Naive thymus-derived CD4-positive, alpha-beta T cell (primary cell): ENCODE measurements around the gene FRMPD4. TPM values are rescaled to one million over a fixed set of nuclear protein-coding genes. Genes with fewer than 3 reads are reported as not detected.

Experiments
- ATAC-seq: fragments of 150-1000 bp; cut with Tn5 transposase; 2 replicates; pipeline ENCODE4 v1.10.0; 2021; ENCODE audit warnings: mild to moderate bottlenecking, moderate library complexity
- CTCF ChIA-PET: fragments of 350-600 bp; sonication (Branson Sonifier 250); formaldehyde crosslinking; loops from one replicate; lab custom pipeline; 2021; ENCODE audit warnings: antibody characterized with exemption; lab: Charles Lee
- POLR2A ChIA-PET: fragments of 350-600 bp; sonication (Branson Sonifier 250); formaldehyde crosslinking; loops from one replicate; lab custom pipeline; 2021; ENCODE audit warnings: antibody characterized with exemption, inconsistent platforms; lab: Charles Lee
- DNase-seq, 9 donors: peaks; one replicate each; pipeline versions ENCODE4 v3.0.0 to v3.0.0-alpha.2; 2020 to 2022; ENCODE audit warnings: mixed read lengths in 1 of 9
- H3K27ac ChIP-seq: one replicate; pipeline ENCODE4 v1.7.0; 2013; ENCODE audit warnings: mild to moderate bottlenecking, low read depth, low read length, moderate library complexity
- H3K27me3 ChIP-seq, 2 donors: one replicate each; pipeline ENCODE4 v1.7.0; 2013; ENCODE audit warnings: low read length in 2 of 2, mild to moderate bottlenecking in 2 of 2, moderate library complexity in 2 of 2; ENCODE audit not compliant: control insufficient read depth in 2 of 2, insufficient read depth in 2 of 2
- H3K36me3 ChIP-seq, 3 experiments: 1 replicate in 2 of 3; 2 replicates in 1 of 3; pipeline ENCODE4 v1.7.0; 2013; ENCODE audit warnings: low read length in 3 of 3, mild to moderate bottlenecking in 3 of 3, moderate library complexity in 1 of 3; ENCODE audit not compliant: insufficient read depth in 3 of 3, control insufficient read depth in 2 of 3
- H3K4me1 ChIP-seq, 2 donors: one replicate each; pipeline ENCODE4 v1.7.0; 2013; ENCODE audit warnings: low read length in 2 of 2, mild to moderate bottlenecking in 2 of 2, moderate library complexity in 1 of 2; ENCODE audit not compliant: control insufficient read depth in 2 of 2, insufficient read depth in 2 of 2
- H3K4me3 ChIP-seq: 2 replicates; pipeline ENCODE4 v1.7.0; 2013; ENCODE audit warnings: mild to moderate bottlenecking, low read length
- H3K9me3 ChIP-seq, 3 experiments: 1 replicate in 2 of 3; 2 replicates in 1 of 3; pipeline ENCODE4 v1.7.0; 2013; ENCODE audit warnings: low read length in 3 of 3; ENCODE audit not compliant: control insufficient read depth in 2 of 3
- H3K27ac Mint-ChIP-seq, 9 donors: one replicate each; pipeline ENCODE4 v1.8.0; 2020 to 2022; ENCODE audit warnings: mixed read lengths in 9 of 9, mild to moderate bottlenecking in 8 of 9, moderate library complexity in 5 of 9, inconsistent platforms in 2 of 9
- H3K27me3 Mint-ChIP-seq, 5 donors: one replicate each; pipeline ENCODE4 v1.8.0; 2021 to 2022; ENCODE audit warnings: mixed read lengths in 5 of 5, mild to moderate bottlenecking in 1 of 5
- H3K36me3 Mint-ChIP-seq, 5 donors: one replicate each; pipeline ENCODE4 v1.8.0; 2020 to 2022; ENCODE audit warnings: mixed read lengths in 5 of 5, mild to moderate bottlenecking in 3 of 5, inconsistent platforms in 1 of 5
- H3K4me1 Mint-ChIP-seq, 7 donors: one replicate each; pipeline ENCODE4 v1.8.0; 2020 to 2022; ENCODE audit warnings: mixed read lengths in 7 of 7, mild to moderate bottlenecking in 3 of 7, inconsistent platforms in 1 of 7
- H3K4me3 Mint-ChIP-seq, 10 donors: one replicate each; pipeline ENCODE4 v1.8.0; 2020 to 2022; ENCODE audit warnings: mild to moderate bottlenecking in 10 of 10, mixed read lengths in 10 of 10, moderate library complexity in 6 of 10, inconsistent platforms in 2 of 10
- H3K9me3 Mint-ChIP-seq, 11 donors: one replicate each; pipeline ENCODE4 v1.8.0; 2020 to 2022; ENCODE audit warnings: mixed read lengths in 11 of 11, mild to moderate bottlenecking in 4 of 11, inconsistent platforms in 1 of 11, moderate library complexity in 1 of 11
- intact Hi-C, 2 donors: fragments of 100-400 bp; cut with micrococcal nuclease; formaldehyde crosslinking; loops; one replicate each; pipeline ENCODE4 v1.15.1; 2023
- polyA plus RNA-seq, 2 donors: library from polyadenylated mRNA; unstranded; fragments of 300-500 nt; fragmentation: Illumina TruSeq; gene quantifications; one replicate each; pipeline ENCODE4 v1.2.3, GENCODE V29; 2021
- total RNA-seq, 6 experiments: library from RNA in 5 of 6; stranded (reverse) in 5 of 6; gene quantifications; 1 replicate in 5 of 6; 2 replicates in 1 of 6; pipeline ENCODE4 v1.2.3 and lab custom pipeline; 2021 to 2026

The FRMPD4 gene
- total and polyA plus RNA-seq, 7 experiments from 2014 or later: not detected

DNA sequence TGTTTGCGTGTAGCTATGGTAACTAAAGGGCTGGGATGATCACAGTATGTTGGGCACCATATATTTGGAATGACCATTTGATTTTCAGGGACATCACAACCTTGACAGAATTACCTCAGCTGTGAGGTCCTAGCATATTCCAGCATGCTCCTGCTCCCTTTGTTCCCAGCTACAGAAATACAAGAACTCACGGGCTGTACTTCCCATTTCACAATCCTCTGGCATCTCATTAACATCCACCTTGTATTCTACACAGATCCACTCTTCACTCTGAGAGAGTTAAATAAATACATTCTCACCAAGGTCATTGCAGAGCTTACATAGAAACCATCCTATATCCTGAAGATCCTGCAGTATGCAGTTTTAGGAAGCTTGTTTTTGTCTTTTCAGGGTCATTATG, 169.7 kb downstream of the FRMPD4 start:
- H3K27me3 ChIP-seq: no peaks in the 10 kb centered on the region
- ChIA-PET POLR2A (no interaction called here), CTCF (no interaction called here)
- H3K36me3 ChIP-seq: no peaks in the 10 kb centered on the region
- no peak overlapping the region for H3K27ac ChIP-seq
- Mint-ChIP-seq H3K4me1 (no peaks in the 10 kb centered on the region), H3K4me3 (no peak overlapping the region), H3K27ac (no peak overlapping the region), H3K36me3 (no peaks in the 10 kb centered on the region), H3K9me3 (peaks cover 0 to 4% (median 0%) of the 10 kb centered on the region in 11 donors), H3K27me3 (peaks cover 0 to 8% (median 5%) of the 10 kb centered on the region in 5 donors)
- no peak overlapping the region for H3K4me3 ChIP-seq
- ATAC-seq (no peak), DNase-seq (no peak)
- H3K4me1 ChIP-seq: no peaks in the 10 kb centered on the region
- H3K9me3 ChIP-seq: no peaks in the 10 kb centered on the region
- intact Hi-C loops: no loop called here

DNA sequence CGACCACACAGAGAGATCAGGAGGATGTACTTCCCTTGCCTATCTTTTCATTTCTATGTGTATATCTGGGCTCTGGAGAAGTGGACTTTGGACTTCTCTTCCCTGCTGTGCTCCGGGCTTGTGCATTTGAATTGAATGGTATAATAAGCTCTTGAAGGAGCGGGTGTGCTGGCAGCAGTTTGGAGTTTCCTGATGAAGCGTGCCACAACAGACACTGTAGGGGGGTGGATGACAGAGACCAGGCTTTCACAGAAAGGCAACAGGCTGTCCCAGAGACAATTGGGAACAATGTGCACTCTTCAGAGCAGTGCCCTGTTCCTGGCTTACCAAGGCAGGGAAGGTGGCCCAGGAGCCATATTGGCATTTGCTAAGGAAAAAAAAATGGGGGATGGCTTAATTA, 170.1 kb downstream of the FRMPD4 start:
- H3K36me3 ChIP-seq: no peaks in the 10 kb centered on the region

DNA sequence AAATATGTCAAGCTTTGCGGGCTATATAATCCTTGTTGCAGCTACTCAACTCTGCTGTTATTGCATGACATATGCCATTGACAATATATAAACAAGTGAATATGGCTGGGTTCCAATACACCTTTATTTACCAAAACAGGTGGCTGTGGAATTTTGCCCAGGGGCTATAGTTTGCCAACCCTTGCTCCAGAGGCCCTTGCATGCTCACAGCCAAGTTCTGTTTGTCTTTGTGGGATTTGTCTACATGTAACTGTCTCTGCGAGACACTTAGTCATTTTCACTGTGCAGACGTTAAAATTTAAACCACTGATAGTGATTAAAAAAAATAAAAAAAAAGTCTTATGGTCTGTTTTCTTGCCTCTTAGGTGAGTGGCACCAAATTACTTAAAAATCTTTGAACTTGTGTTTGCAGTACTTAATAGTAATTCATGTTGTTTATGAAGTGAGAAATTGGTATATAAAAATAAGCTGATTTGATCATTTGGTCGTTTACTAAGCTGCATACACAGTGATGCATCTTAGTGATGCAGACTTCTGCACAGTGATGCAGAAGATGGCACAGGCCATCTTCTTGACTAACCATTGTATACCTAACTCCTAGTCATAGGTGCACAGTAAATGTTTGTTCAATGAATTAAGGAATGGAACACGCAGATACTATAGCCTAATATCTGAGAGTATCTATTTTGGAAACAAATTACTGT, 170.9 kb downstream of the FRMPD4 start:
- H3K27me3 ChIP-seq: no peaks in the 10 kb centered on the region
- H3K4me3 ChIP-seq: no peak overlapping the region
- ChIA-PET CTCF (no interaction called here), POLR2A (no interaction called here)
- H3K4me1 ChIP-seq: no peaks in the 10 kb centered on the region
- no peak for DNase-seq
- no peaks in the 10 kb centered on the region for H3K9me3 ChIP-seq
- Mint-ChIP-seq H3K36me3 (no peaks in the 10 kb centered on the region), H3K9me3 (peaks cover 0 to 4% (median 0%) of the 10 kb centered on the region in 11 donors), H3K4me1 (no peaks in the 10 kb centered on the region), H3K27me3 (peaks cover 0 to 8% (median 6%) of the 10 kb centered on the region in 5 donors), H3K4me3 (no peak overlapping the region), H3K27ac (no peak overlapping the region)
- no peaks in the 10 kb centered on the region for H3K36me3 ChIP-seq
- intact Hi-C loops: no loop called here
- no peak overlapping the region for H3K27ac ChIP-seq
- no peak for ATAC-seq

More for the DNA sequence above, 170.1 kb downstream of the FRMPD4 start:
- Histone ChIP-seq H3K9me3 (no peaks in the 10 kb centered on the region), H3K4me1 (no peaks in the 10 kb centered on the region), H3K4me3 (no peak overlapping the region), H3K27ac (no peak overlapping the region), H3K27me3 (no peaks in the 10 kb centered on the region)
- DNase-seq (no peak), ATAC-seq (no peak)
- Mint-ChIP-seq H3K27me3 (peaks cover 0 to 8% (median 6%) of the 10 kb centered on the region in 5 donors), H3K9me3 (peaks cover 0 to 4% (median 0%) of the 10 kb centered on the region in 11 donors), H3K36me3 (no peaks in the 10 kb centered on the region), H3K4me1 (no peaks in the 10 kb centered on the region), H3K4me3 (no peak overlapping the region), H3K27ac (no peak overlapping the region)
- intact Hi-C loops: no loop called here
- ChIA-PET CTCF (no interaction called here), POLR2A (no interaction called here)

GRCh38 chrX:12309744-12310076, 171.4 kb downstream of the FRMPD4 start:
- Mint-ChIP-seq H3K27ac (no peak overlapping the region), H3K27me3 (peaks cover 0 to 8% (median 6%) of the 10 kb centered on the region in 5 donors), H3K4me3 (no peak overlapping the region), H3K4me1 (no peaks in the 10 kb centered on the region), H3K36me3 (no peaks in the 10 kb centered on the region), H3K9me3 (peaks cover 0 to 4% (median 0%) of the 10 kb centered on the region in 11 donors)
- no peak overlapping the region for H3K4me3 ChIP-seq
- no peaks in the 10 kb centered on the region for H3K9me3 ChIP-seq
- no peaks in the 10 kb centered on the region for H3K36me3 ChIP-seq
- intact Hi-C loops: no loop called here
- ChIA-PET CTCF (no interaction called here), POLR2A (no interaction called here)
- DNase-seq (no peak), ATAC-seq (no peak)
- H3K4me1 ChIP-seq: no peaks in the 10 kb centered on the region
- H3K27me3 ChIP-seq: no peaks in the 10 kb centered on the region
- H3K27ac ChIP-seq: no peak overlapping the region

DNA sequence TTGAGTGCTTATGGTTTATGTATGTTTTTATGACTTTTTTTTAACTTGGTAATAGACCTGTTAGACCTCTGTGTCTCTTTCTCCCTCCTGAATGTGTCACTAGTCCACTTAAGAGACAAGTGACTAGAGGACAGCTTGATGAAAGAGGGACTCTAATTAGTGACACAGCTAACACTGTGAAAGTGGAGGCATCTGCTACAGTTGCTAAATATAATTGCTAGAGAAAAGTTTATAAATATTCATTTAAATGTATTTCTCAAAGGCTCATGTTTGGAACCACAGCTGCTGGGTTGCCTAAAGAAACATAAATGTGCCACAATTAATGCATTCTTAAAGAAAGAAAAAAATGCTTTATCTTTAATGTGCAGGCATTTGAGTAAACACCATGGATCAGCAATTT, 176.4 kb downstream of the FRMPD4 start:
- H3K4me1 Mint-ChIP-seq: no peaks in the 10 kb centered on the region
- H3K27ac ChIP-seq: no peak overlapping the region
- no peak overlapping the region for H3K27ac Mint-ChIP-seq
- H3K4me1 ChIP-seq: no peaks in the 10 kb centered on the region
- no peaks in the 10 kb centered on the region for H3K36me3 ChIP-seq
- no peak for ATAC-seq
- H3K4me3 Mint-ChIP-seq: no peak overlapping the region
- peaks cover 0 to 11% (median 5%) of the 10 kb centered on the region in 5 donors for H3K27me3 Mint-ChIP-seq
- no peak for DNase-seq
- intact Hi-C loops: no loop called here
- H3K9me3 Mint-ChIP-seq: peaks cover 0 to 4% (median 0%) of the 10 kb centered on the region in 11 donors
- H3K4me3 ChIP-seq: no peak overlapping the region
- H3K9me3 ChIP-seq: no peaks in the 10 kb centered on the region
- H3K36me3 Mint-ChIP-seq: no peaks in the 10 kb centered on the region
- no peaks in the 10 kb centered on the region for H3K27me3 ChIP-seq
- ChIA-PET CTCF (no interaction called here), POLR2A (no interaction called here)

DNA sequence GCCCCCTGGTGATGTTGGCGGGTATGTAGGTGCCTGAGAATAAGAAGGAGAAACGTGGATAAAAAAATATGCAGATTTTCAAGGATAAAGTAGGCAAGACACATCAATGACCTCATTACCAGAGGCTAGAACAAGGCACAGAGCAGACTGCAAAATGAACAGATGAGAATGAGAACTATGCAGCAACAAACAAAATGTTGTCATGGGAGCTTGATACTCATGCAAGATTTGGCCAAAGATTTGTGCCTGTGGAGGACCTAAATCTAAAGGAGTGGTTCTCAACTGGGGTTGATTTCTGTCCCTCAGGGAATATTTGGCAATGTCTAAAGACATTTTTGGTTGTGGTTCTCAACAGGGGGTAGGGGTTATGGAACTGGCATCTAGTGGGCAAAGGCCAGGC, 177.3 kb downstream of the FRMPD4 start:
- Histone ChIP-seq H3K27ac (no peak overlapping the region), H3K9me3 (no peaks in the 10 kb centered on the region), H3K4me3 (no peak overlapping the region), H3K4me1 (no peaks in the 10 kb centered on the region), H3K36me3 (no peaks in the 10 kb centered on the region), H3K27me3 (no peaks in the 10 kb centered on the region)
- H3K9me3 Mint-ChIP-seq: peaks cover 0 to 4% (median 0%) of the 10 kb centered on the region in 11 donors
- no peak overlapping the region for H3K27ac Mint-ChIP-seq
- no peaks in the 10 kb centered on the region for H3K36me3 Mint-ChIP-seq
- intact Hi-C loops: no loop called here
- ATAC-seq (no peak), DNase-seq (no peak)
- peaks cover 0 to 11% (median 5%) of the 10 kb centered on the region in 5 donors for H3K27me3 Mint-ChIP-seq
- ChIA-PET CTCF (no interaction called here), POLR2A (no interaction called here)
- no peak overlapping the region for H3K4me3 Mint-ChIP-seq
- H3K4me1 Mint-ChIP-seq: no peaks in the 10 kb centered on the region

GRCh38 chrX:12319003-12319519, 180.8 kb downstream of the FRMPD4 start:
- Mint-ChIP-seq H3K36me3 (no peaks in the 10 kb centered on the region), H3K9me3 (peaks cover 0 to 3% (median 0%) of the 10 kb centered on the region in 11 donors), H3K4me1 (no peaks in the 10 kb centered on the region), H3K27ac (no peak overlapping the region), H3K4me3 (no peak overlapping the region), H3K27me3 (peaks cover 0 to 5% (median 0%) of the 10 kb centered on the region in 5 donors)
- ChIA-PET CTCF (no interaction called here), POLR2A (no interaction called here)
- ATAC-seq (no peak), DNase-seq (no peak)
- intact Hi-C loops: no loop called here
- Histone ChIP-seq H3K27me3 (no peaks in the 10 kb centered on the region), H3K36me3 (no peaks in the 10 kb centered on the region), H3K4me3 (no peak overlapping the region), H3K9me3 (no peaks in the 10 kb centered on the region), H3K4me1 (no peaks in the 10 kb centered on the region), H3K27ac (no peak overlapping the region)
